NCI-H82 treated with DMSO at 0.1 percent for 48 hours (cell line): Measurements from ENCODE around the gene GPR12.
"Not testable (repeated sequence)": the region's sequence is repeated elsewhere in the genome, so short reads cannot be mapped to it uniquely, and the experiment has no call there.

Experiments
- DNase-seq: peaks from one replicate; lab custom pipeline; 2025; ENCODE audit not compliant: unreplicated experiment; lab: John Stamatoyannopoulos, UW

GPR12 gene

GRCh38 chr13:26749285-26749684 lies 11.3 kb downstream of the GPR12 start:
- DNase-seq = no peak

- no peak for DNase-seq
Observed at GRCh38 chr13:26747706-26748105, 12.9 kb downstream of the GPR12 start.

- no peak for DNase-seq
Observed at GRCh38 chr13:26743971-26744370, 16.6 kb downstream of the GPR12 start.

DNA sequence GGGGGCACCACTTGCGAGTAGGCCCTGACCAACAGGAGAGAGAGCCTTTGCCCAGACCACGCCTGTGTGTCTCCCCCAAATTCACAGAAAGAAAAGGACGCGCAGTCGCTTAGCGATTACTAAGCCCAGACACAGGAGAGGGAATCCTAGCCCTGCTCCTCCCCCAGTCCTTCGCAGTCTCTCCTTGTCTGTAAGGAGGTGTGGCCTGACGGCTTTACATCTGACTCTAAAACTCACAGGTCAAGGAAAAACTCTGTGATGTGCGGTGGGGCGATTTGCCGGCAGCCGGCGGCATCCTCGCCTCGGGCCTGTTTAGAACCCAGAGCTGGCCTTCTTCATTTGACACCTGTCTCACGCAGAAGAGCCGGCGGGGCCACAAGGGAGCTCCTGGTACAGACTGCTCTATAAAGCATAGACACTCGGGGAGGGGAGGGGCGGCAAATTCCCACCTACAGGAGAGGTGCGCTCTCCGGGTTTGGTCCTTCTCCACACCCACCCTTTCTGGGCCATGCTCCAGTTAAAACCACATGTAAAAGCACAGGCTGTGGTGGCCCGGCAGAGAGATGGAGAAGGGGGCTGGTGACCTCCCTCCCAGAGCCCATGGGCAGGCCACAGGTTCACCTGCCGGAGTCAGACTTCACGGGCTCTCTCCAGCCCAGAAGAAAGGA lies 17.8 kb downstream of the GPR12 start:
- no peak for DNase-seq

GRCh38 chr13:26735677-26736076 lies 24.9 kb downstream of the GPR12 start:
- DNase-seq = no peak

DNA sequence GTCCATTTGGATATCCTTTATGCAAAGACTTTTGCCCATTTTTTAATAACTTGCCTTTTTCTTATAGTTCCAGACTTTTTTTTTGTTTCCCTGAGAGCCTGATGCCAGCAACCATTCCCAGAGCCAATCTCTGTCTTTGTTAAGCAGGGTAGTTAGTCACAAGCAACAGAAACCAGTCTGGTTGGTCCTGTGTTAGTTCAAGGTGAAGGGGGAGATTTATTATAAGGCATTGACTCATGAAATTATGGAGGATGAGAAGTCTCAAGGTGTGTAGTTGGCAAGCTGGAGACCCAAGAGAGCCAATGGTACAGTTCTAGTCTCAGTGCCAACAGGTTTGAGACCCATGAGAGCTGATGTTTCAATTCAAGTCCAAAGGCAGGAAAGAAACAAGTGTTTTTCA lies 33.0 kb downstream of the GPR12 start:
- no peak for DNase-seq

GRCh38 chr13:26727122-26727521 lies 33.5 kb downstream of the GPR12 start:
- no peak for DNase-seq

- no peak for DNase-seq
Observed at GRCh38 chr13:26726684-26727083, 33.9 kb downstream of the GPR12 start.

DNA sequence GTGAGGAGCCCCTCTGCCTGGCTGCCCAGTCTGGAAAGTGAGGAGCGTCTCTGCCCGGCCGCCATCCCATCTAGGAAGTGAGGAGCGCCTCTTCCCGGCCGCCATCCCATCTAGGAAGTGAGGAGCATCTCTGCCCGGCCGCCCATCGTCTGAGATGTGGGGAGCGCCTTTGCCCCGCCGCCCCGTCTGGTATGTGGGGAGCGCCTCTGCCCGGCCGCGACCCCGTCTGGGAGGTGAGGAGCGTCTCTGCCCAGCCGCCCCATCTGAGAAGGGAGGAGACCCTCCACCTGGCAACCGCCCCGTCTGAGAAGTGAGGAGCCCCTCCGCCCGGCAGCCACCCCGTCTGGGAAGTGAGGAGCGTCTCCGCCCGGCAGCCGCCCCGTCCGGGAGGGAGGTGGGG lies 37.0 kb downstream of the GPR12 start:
- DNase-seq = not testable (repeated sequence)

DNA sequence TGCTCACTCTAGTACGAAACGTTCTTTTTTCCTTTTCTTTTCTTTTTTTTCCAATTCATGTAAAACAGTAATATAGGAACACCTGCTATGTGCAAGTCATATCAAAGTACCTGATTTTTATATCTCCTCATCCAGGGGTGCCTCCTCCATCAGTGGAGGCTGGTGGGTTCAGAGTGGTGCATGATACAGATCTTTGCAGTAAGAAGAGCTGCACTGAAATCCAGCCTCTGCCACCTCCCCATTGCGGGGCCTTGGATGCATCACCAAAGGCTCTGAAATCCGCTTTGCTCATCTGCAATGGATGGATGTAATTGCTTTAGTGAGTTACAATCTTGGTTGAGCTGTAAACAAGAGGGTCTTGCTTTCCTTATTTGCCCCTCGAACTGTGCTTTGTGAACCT lies 38.3 kb downstream of the GPR12 start:
- no peak for DNase-seq

DNA sequence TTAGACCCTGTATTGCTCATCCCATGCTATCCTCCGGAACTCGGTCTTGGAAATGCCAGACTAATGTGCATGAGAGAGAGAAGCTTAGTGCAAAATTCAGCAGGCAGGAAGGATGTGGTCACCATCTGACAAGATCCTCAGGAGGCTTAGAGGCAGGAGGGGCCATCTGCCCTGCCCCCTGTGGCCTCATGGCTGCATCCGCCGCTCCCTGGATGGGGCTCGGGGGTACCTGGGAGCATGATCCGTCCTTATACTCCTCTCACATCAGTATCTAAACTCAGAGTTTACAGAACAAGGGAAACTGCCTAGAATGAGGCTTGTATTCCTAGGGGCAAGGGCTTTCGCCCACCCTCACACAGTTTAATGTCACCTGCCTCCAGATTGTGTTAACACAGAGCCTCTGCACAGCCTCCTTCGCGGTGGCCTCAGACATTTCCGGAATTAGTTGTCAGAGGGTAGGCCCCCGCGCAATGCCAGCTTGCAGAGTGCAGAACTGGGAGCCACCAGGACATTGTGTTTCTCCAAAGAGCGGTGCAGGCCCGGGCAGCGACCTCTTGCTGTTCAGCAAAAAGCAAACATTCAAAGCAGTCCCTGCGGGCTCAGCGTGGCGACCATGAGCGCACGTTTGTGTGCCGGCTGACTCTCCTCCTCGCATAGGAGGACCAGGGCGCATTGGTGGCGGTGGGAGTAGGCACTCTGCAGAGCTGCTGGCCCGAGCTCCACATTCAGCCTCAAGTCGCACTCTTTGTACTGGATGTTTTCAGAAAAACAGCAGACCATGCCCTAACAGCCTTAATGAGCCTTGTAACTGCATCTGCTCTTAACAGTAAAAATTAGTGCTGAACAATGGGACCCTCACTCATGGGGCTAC lies 39.1 kb downstream of the GPR12 start:
- DNase-seq = no peak

DNA sequence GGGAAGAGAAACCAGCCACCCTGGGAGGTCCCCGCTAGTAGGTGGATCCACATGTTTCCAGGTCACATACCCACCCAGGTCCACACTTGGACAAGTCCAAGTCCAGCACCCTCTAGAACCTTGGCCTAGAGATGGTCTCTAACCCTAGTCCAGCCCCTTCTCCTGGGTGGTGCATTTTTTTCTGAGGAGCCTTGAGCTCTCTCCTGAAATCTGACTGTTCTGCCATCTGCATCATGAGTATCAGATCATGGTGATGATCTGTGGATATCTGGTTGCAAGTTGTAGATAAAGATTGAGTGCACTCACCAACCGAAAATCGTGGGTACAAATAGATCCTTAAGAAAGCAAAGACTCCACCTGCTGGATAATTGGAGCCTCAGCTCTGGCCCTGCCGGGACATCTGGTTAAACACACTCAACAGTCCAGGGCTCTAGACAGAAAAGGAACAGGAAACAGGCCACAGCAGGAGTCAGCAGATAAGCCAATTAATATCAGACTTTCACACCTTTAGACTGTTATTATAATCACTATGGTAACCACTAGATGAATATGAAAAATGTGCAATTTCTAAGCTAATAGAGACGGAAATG lies 41.1 kb downstream of the GPR12 start:
- DNase-seq = no peak

GRCh38 chr13:26718872-26719271 lies 41.7 kb downstream of the GPR12 start:
- DNase-seq = no peak

- DNase-seq = no peak
Observed at GRCh38 chr13:26718146-26718545, 42.4 kb downstream of the GPR12 start.

- no peak for DNase-seq
Observed at GRCh38 chr13:26716984-26717383, 43.6 kb downstream of the GPR12 start.

- DNase-seq = no peak
Observed at GRCh38 chr13:26713341-26713740, 47.2 kb downstream of the GPR12 start.

DNA sequence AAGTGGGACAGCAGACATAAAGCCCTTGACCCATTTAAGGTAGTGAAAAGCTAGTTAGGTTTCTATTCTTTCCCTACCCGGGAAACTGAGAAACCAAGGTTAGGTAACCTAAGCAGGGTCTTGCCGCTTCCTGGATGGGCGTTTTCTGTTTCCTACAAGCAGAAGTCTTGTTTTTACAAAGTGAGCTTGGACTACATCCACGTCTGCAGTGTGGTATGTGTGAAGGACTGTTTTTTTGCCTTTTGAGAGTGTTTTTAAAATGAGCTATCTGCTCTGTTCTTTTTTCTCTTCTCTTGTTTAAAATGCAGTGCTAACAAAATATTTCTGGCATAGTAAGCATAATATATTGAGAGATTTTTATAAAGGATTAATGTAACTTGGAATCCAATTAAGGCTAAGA lies 49.4 kb downstream of the GPR12 start:
- no peak for DNase-seq

DNA sequence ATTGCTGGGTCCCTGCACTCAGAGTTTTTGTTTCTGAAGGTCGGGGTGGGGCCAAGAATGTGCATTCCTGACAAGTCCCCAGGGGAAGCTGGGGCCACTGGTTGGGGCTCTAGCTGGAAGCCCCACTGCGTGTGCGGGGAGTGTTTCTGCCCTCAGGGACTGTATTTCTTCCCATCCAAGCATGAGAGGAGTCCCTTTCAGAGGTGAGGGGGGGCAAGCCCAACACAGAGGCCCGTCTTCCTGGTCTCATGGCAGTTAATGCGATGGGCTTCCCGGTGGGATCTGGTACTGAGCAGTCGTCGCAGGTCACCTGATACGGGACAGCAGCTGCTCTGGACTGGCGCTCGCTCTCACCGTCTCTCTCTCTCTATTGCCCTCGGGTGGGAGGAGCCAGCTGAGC lies 50.4 kb downstream of the GPR12 start:
- DNase-seq = no peak

GRCh38 chr13:26709461-26709860 lies 51.1 kb downstream of the GPR12 start:
- no peak for DNase-seq

GRCh38 chr13:26708007-26708297 lies 52.6 kb downstream of the GPR12 start:
- no peak for DNase-seq

- DNase-seq = peak; percentile 35
Observed at GRCh38 chr13:26707122-26708006, 53.2 kb downstream of the GPR12 start.
